BE2C (cell line): Measurements from ENCODE around the gene KLF15.

Experiments
- DNase-seq: peaks from one replicate; pipeline ENCODE4 v3.0.0-alpha.2; 2020
- H3K27me3 ChIP-seq: fragments of 250-450 bp; sonication (Bioruptor Pico); 2 replicates; pipeline ENCODE4 v1.5.1; 2020; ENCODE audit warnings: mild to moderate bottlenecking
- H3K36me3 ChIP-seq: fragments of 250-450 bp; sonication (Bioruptor Pico); 2 replicates; pipeline ENCODE4 v1.5.1; 2020; ENCODE audit warnings: mild to moderate bottlenecking
- H3K4me1 ChIP-seq: fragments of 250-450 bp; sonication (Bioruptor Pico); 2 replicates; pipeline ENCODE4 v1.5.1; 2020
- H3K4me3 ChIP-seq: 2 replicates; pipeline ENCODE4 v1.5.1; 2011; ENCODE audit warnings: low read depth, low read length
- H3K9me3 ChIP-seq: fragments of 250-450 bp; sonication (Bioruptor Pico); 2 replicates; pipeline ENCODE4 v1.5.1; 2020
- CTCF ChIP-seq: IDR thresholded peaks from 2 replicates; pipeline ENCODE4 v1.5.1; 2012; ENCODE audit warnings: mild to moderate bottlenecking, low read depth, low read length

The KLF15 gene

GRCh38 chr3:126342991-126343648 lies 14.1 kb downstream of the KLF15 start:
- TF ChIP-seq CTCF: peak; percentile 32; the same call in 1 of the 2 replicates
- Histone ChIP-seq H3K9me3 (no peaks in the 10 kb centered on the region), H3K36me3 (no peaks in the 10 kb centered on the region), H3K4me3 (no peak overlapping the region), H3K27me3 (no peaks in the 10 kb centered on the region), H3K4me1 (no peaks in the 10 kb centered on the region)
- DNase-seq: peak; percentile 72

GRCh38 chr3:126342211-126342610 lies 15.0 kb downstream of the KLF15 start:
- H3K27me3 ChIP-seq: no peaks in the 10 kb centered on the region
- no peaks in the 10 kb centered on the region for H3K9me3 ChIP-seq
- no peak for TF ChIP-seq CTCF
- no peaks in the 10 kb centered on the region for H3K4me1 ChIP-seq
- no peaks in the 10 kb centered on the region for H3K36me3 ChIP-seq
- no peak for DNase-seq
- H3K4me3 ChIP-seq: no peak overlapping the region

- no peak for DNase-seq
- Histone ChIP-seq H3K36me3 (no peaks in the 10 kb centered on the region), H3K9me3 (no peaks in the 10 kb centered on the region)
Measured at GRCh38 chr3:126341755-126342150, 15.5 kb downstream of the KLF15 start.

GRCh38 chr3:126340943-126341754 lies 16.1 kb downstream of the KLF15 start:
- H3K36me3 ChIP-seq: no peaks in the 10 kb centered on the region
- H3K4me3 ChIP-seq: no peak overlapping the region
- no peaks in the 10 kb centered on the region for H3K9me3 ChIP-seq
- TF ChIP-seq CTCF: no peak
- H3K4me1 ChIP-seq: no peaks in the 10 kb centered on the region
- H3K27me3 ChIP-seq: no peaks in the 10 kb centered on the region
- no peak for DNase-seq

More at GRCh38 chr3:126341755-126342150, 15.5 kb downstream of the KLF15 start:
- TF ChIP-seq CTCF: no peak
- Histone ChIP-seq H3K4me1 (no peaks in the 10 kb centered on the region), H3K27me3 (no peaks in the 10 kb centered on the region), H3K4me3 (no peak overlapping the region)

GRCh38 chr3:126340596-126340942 lies 16.6 kb downstream of the KLF15 start:
- TF ChIP-seq CTCF: no peak
- no peak for DNase-seq
- H3K27me3 ChIP-seq: no peaks in the 10 kb centered on the region
- no peak overlapping the region for H3K4me3 ChIP-seq
- no peaks in the 10 kb centered on the region for H3K36me3 ChIP-seq
- no peaks in the 10 kb centered on the region for H3K4me1 ChIP-seq
- H3K9me3 ChIP-seq: no peaks in the 10 kb centered on the region

GRCh38 chr3:126340081-126340511 lies 17.1 kb downstream of the KLF15 start:
- TF ChIP-seq CTCF: no peak
- Histone ChIP-seq H3K4me3 (no peak overlapping the region), H3K4me1 (no peaks in the 10 kb centered on the region), H3K27me3 (no peaks in the 10 kb centered on the region), H3K36me3 (no peaks in the 10 kb centered on the region), H3K9me3 (no peaks in the 10 kb centered on the region)
- DNase-seq: no peak
